Osteoblast (primary cell): Measurements from ENCODE around the gene KCNK1. TPM values are rescaled to one million over a fixed set of nuclear protein-coding genes. Genes with fewer than 3 reads are reported as not detected.

Source experiments
- DNase-seq: peaks from one replicate; pipeline ENCODE4 v3.0.0; 2011; ENCODE audit warnings: low spot score, mixed read lengths; ENCODE audit not compliant: insufficient read length; ENCODE audit errors: missing footprints
- H2AFZ ChIP-seq: 2 replicates; pipeline ENCODE4 v1.6.0; 2011; ENCODE audit warnings: mild to moderate bottlenecking, low read length
- H3K27ac ChIP-seq: 2 replicates; pipeline ENCODE4 v1.5.1; 2011; ENCODE audit warnings: mild to moderate bottlenecking, low read depth, low read length, moderate library complexity
- H3K27me3 ChIP-seq: 2 replicates; pipeline ENCODE4 v1.6.0; 2012; ENCODE audit warnings: mild to moderate bottlenecking, control low read depth, inconsistent platforms, low read length, moderate library complexity; ENCODE audit not compliant: insufficient read depth
- H3K36me3 ChIP-seq: 2 replicates; pipeline ENCODE4 v1.5.1; 2011; ENCODE audit warnings: mild to moderate bottlenecking, low read length, control low read depth, moderate library complexity; ENCODE audit not compliant: insufficient read depth
- H3K4me1 ChIP-seq: 2 replicates; pipeline ENCODE4 v1.5.1; 2011; ENCODE audit warnings: mild to moderate bottlenecking, low read length, control low read depth, moderate library complexity; ENCODE audit not compliant: insufficient read depth
- H3K4me2 ChIP-seq: 2 replicates; pipeline ENCODE4 v1.6.0; 2011; ENCODE audit warnings: mild to moderate bottlenecking, low read length; ENCODE audit not compliant: insufficient read depth
- H3K4me3 ChIP-seq: fragments of 200-600 bp; sonication (generic); 3 replicates; pipeline ENCODE4 v1.5.1; 2012; ENCODE audit warnings: mild to moderate bottlenecking, low read length, inconsistent platforms; ENCODE audit not compliant: insufficient read depth
- H3K79me2 ChIP-seq: 2 replicates; pipeline ENCODE4 v1.6.0; 2012; ENCODE audit warnings: mild to moderate bottlenecking, low read length, control low read depth, inconsistent platforms; ENCODE audit not compliant: insufficient read depth
- H3K9me3 ChIP-seq: 2 replicates; pipeline ENCODE4 v1.5.1; 2011; ENCODE audit warnings: low read depth, low read length, control low read depth
- H4K20me1 ChIP-seq: 2 replicates; pipeline ENCODE4 v1.6.0; 2012; ENCODE audit warnings: mild to moderate bottlenecking, low read length, control low read depth; ENCODE audit not compliant: insufficient read depth
- total RNA-seq: library from RNA; depleted of rRNA; stranded (reverse); fragments of >200 nt; gene quantifications from 2 replicates; pipeline ENCODE4 v1.2.3, GENCODE V29; 2012
- TF ChIP-seq, protein P1 (sequence below): IDR thresholded peaks from 2 replicates; pipeline ENCODE4 v1.5.1; 2011; ENCODE audit warnings: mild to moderate bottlenecking, low read depth, low read length, moderate library complexity; ENCODE audit errors: extremely low read depth

KCNK1 gene
- total RNA-seq, 1 donor = 3.6 TPM

- Histone ChIP-seq H2AFZ (no peak overlapping the region), H3K27me3 (no peaks in the 10 kb centered on the region), H3K9me3 (no peaks in the 10 kb centered on the region), H3K36me3 (no peaks in the 10 kb centered on the region), H3K79me2 (no peaks in the 10 kb centered on the region), H3K4me3 (no peak overlapping the region), H3K4me2 (no peak overlapping the region), H3K4me1 (no peaks in the 10 kb centered on the region), H3K27ac (no peak overlapping the region), H4K20me1 (no peaks in the 10 kb centered on the region)
- no peak for DNase-seq
- TF ChIP-seq, protein P1, sequence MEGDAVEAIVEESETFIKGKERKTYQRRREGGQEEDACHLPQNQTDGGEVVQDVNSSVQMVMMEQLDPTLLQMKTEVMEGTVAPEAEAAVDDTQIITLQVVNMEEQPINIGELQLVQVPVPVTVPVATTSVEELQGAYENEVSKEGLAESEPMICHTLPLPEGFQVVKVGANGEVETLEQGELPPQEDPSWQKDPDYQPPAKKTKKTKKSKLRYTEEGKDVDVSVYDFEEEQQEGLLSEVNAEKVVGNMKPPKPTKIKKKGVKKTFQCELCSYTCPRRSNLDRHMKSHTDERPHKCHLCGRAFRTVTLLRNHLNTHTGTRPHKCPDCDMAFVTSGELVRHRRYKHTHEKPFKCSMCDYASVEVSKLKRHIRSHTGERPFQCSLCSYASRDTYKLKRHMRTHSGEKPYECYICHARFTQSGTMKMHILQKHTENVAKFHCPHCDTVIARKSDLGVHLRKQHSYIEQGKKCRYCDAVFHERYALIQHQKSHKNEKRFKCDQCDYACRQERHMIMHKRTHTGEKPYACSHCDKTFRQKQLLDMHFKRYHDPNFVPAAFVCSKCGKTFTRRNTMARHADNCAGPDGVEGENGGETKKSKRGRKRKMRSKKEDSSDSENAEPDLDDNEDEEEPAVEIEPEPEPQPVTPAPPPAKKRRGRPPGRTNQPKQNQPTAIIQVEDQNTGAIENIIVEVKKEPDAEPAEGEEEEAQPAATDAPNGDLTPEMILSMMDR = no peak
These were observed 45.6 kb downstream of the KCNK1 start for GRCh38 chr1:233659495-233659894.

DNA sequence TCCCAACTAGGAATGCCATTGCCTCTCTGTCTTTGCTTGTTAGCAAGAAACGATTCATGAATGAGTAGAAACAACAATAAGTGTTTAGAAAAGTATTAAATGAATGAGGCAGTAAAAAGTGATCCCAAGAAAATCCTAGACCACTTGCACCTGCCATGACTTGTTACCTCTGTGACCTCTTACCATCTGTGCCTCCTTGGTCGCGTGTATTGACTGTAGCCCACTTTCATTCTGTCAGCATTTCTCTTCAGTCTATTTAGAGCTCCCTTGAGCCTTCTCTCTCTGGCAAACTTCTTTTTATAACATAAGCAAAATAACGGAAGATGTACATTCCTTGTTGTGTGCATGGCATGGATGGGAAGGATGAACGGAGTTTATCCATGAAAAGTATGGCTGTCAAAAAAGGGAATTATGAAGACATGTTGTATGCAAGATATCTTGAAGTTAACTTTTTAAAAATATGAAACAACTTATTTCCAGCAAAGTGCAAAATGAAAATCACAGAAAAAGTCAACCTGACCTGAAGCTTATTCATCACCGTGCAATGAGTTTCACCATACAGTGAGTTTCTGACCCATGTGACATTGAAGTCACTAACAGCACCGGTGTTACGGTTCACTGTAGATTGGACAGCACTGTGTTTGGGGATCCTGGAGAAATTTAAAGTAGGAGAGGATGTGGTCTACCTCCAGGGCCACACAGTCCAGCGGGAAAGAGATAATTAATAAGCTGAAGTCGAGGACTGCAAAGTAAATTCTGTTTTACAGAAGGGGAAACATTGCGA, 47.7 kb downstream of the KCNK1 start:
- Histone ChIP-seq H4K20me1 (no peaks in the 10 kb centered on the region), H3K4me3 (no peak overlapping the region)

DNA sequence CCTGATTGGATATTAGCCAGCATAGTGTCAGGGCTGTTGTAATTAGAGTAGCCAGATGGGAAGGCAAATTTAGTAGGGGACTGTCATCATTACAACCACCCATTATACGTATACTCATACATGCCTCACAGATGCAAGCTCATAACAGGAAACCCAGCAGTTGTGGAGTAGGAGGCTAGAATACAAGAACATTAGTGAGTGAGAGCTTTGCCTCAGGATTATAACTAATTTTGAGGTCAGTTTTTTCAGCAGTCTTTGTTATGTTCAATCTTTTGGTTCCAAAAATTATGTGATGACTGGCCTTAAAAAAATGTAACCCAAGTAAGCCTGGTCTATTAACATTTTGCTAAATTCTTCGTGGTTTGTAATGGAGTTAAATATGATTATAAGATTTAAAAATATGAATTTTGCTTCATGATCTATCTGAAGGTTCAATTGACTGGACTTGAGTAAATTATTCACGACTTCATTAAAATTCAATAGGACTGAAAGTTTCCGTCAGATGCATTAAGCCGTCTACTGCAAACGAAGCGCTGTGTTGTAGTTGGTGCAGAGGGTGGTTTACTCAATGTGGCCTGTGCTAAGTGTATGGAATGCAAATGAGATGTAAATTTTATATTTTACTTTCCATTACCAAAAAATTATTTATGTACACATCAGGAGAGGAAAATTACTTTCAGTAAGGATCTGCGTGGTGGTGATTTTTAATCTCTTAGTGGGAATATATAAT, 48.8 kb downstream of the KCNK1 start:
- no peaks in the 10 kb centered on the region for H3K27me3 ChIP-seq
- H3K36me3 ChIP-seq = no peaks in the 10 kb centered on the region
- TF ChIP-seq, protein P1 = no peak
- H2AFZ ChIP-seq = no peak overlapping the region
- H4K20me1 ChIP-seq = no peaks in the 10 kb centered on the region
- DNase-seq = no peak
- no peaks in the 10 kb centered on the region for H3K4me1 ChIP-seq
- no peaks in the 10 kb centered on the region for H3K79me2 ChIP-seq
- H3K4me2 ChIP-seq = no peak overlapping the region
- H3K9me3 ChIP-seq = no peaks in the 10 kb centered on the region
- H3K4me3 ChIP-seq = no peak overlapping the region
- H3K27ac ChIP-seq = no peak overlapping the region

More for the DNA sequence above, 47.7 kb downstream of the KCNK1 start:
- no peak overlapping the region for H2AFZ ChIP-seq
- no peaks in the 10 kb centered on the region for H3K9me3 ChIP-seq
- no peaks in the 10 kb centered on the region for H3K27me3 ChIP-seq
- no peak for DNase-seq
- no peak overlapping the region for H3K27ac ChIP-seq
- no peaks in the 10 kb centered on the region for H3K4me1 ChIP-seq
- H3K36me3 ChIP-seq = no peaks in the 10 kb centered on the region
- H3K79me2 ChIP-seq = no peaks in the 10 kb centered on the region
- TF ChIP-seq, protein P1 = no peak
- no peak overlapping the region for H3K4me2 ChIP-seq

DNA sequence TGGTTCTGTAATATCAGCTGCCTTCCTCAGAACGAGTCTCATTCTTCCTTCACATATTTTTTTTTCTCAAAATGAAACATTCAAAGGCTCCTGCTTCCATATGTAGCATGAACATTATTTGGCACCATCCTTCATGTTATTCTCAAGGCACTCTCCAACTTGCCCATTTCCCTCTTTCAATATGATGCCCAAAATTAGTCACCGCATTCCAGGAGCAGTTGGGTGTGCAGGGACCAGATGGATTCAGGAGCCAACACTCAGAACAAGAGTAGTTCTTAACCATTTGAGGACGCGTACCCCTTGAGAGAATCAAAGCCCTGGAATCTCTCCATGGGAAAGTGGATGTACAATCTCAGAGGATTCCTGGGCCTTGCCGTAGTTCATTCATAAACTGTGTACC, 50.3 kb downstream of the KCNK1 start:
- no peaks in the 10 kb centered on the region for H3K27me3 ChIP-seq

More for the DNA sequence above, 50.3 kb downstream of the KCNK1 start:
- H3K79me2 ChIP-seq = no peaks in the 10 kb centered on the region
- DNase-seq = no peak
- no peaks in the 10 kb centered on the region for H3K9me3 ChIP-seq
- H4K20me1 ChIP-seq = no peaks in the 10 kb centered on the region
- H3K4me2 ChIP-seq = no peak overlapping the region
- no peak overlapping the region for H2AFZ ChIP-seq
- TF ChIP-seq, protein P1 = no peak
- H3K4me3 ChIP-seq = no peak overlapping the region
- no peak overlapping the region for H3K27ac ChIP-seq
- H3K36me3 ChIP-seq = no peaks in the 10 kb centered on the region
- H3K4me1 ChIP-seq = no peaks in the 10 kb centered on the region
